ENCODE measurements around the gene CHD6. TPM values are rescaled to one million over a fixed set of nuclear protein-coding genes. Genes with fewer than 3 reads are reported as not detected.

The CHD6 gene
- polyA plus RNA-seq, 1 donor (not counting 4 experiments of a cell fraction or from before 2014, with no cell fraction given), result 6.8 TPM

DNA sequence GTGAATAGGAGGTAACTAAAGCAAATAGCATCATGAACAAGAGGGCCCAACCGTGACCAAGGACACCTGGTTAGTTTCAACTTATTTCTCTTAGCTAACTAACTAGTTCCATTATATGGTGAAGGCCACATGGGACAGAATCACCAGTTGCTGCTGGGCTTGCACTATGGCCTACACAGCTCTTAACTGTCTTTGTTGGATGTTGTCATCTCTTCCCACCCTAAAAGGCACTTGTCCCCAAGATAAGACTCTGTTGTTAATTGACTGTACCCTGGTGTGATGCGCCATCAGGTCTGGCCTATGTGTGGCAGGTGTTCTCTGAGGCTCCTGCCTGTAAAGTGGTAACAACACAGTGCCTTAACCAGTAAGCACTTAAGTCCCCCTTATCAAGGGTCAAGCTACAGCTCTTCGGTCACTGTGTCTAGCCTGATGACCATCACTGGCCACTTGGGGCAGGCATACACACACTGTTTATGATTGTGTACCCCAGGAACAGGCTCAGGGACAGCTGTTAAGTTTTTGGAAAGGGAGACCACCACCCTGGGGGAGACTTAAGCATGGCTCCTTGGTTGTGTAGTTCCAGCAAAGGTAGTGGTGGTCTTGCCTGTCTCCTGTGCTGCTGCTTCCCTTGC lies 51.2 kb downstream of the CHD6 start:
- H3K27ac ChIP-seq (ENCODE audit: control insufficient read depth, insufficient read depth, low read length), result no peak overlapping the region
- no peaks in the 10 kb centered on the region for H3K36me3 ChIP-seq (ENCODE audit: control insufficient read depth in 2 of 2, extremely low read depth in 1 of 2, insufficient read depth in 2 of 2, low read length in 2 of 2)
- H3K4me1 ChIP-seq (ENCODE audit: control insufficient read depth, extremely low read depth, insufficient read depth, low read length), result no peaks in the 10 kb centered on the region
- H3K4me3 ChIP-seq (ENCODE audit: control insufficient read depth in 2 of 3, extremely low read depth in 1 of 3, insufficient read depth in 2 of 3, low read depth in 1 of 3, low read length in 3 of 3), result no peak overlapping the region
- peaks cover 28% of the 10 kb centered on the region for H3K79me2 ChIP-seq (ENCODE audit: control insufficient read depth, insufficient read depth, low read length)
- no peaks in the 10 kb centered on the region for H4K20me1 ChIP-seq (ENCODE audit: control insufficient read depth, extremely low read depth, insufficient read depth, low read length)
- no peaks in the 10 kb centered on the region for H3K9me3 ChIP-seq (ENCODE audit: control insufficient read depth, low read depth, low read length)
- no peak overlapping the region for H3K4me2 ChIP-seq (ENCODE audit: control insufficient read depth, extremely low read depth, insufficient read depth, low read depth, low read length)
- no peak overlapping the region for H3K9ac ChIP-seq (ENCODE audit: control insufficient read depth, extremely low read depth, insufficient read depth, low read length)
- DNase-seq (ENCODE audit: low read depth, low spot score) (no peak), FAIRE-seq (no peak)
- no peak overlapping the region for H2AFZ ChIP-seq (ENCODE audit: control insufficient read depth, low read length)
- dilution Hi-C loops (cut with MboI; ENCODE audit: extremely low pct_ligation_motif_present, low sequenced_read_pairs), result no loop called here
- H3K9me1 ChIP-seq (ENCODE audit: control insufficient read depth, extremely low read depth, insufficient read depth, low read length), result no peaks in the 10 kb centered on the region
- TF ChIP-seq EZH2 (IDR thresholded peaks at IDR 0.05; ENCODE audit: low read length) (no peak), CTCF (optimal IDR thresholded peaks at IDR 0.05 in 1 of 3, IDR thresholded peaks at IDR 0.05 in 1 of 3, conservative IDR thresholded peaks at IDR 0.05 in 1 of 3; ENCODE audit: extremely low read depth in 1 of 3, insufficient read depth in 2 of 3, low read length in 3 of 3) (no peak)
- no peaks in the 10 kb centered on the region for H3K27me3 ChIP-seq (ENCODE audit: control insufficient read depth, extremely low read depth, insufficient read depth, low read length)

DNA sequence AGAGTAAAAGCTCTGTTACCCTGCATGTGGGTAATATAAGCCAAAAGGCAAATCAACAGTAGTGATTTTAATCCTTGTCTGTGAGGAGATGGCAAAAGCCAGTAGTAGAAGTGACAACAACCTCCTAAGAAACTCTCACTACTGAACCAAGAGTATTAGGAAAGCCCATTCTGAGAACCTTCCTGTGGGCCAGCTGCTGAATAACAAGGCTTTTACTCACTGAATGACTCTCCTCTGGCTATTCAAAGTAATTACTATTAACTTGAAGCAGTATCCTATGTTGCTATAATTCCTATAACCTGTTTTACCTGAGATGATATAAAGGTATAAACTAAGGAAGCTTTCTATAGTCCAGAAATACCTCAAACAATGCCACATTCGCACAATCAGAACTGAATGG lies 55.1 kb downstream of the CHD6 start:
- DNase-seq (ENCODE audit: low read depth, low spot score) (no peak), FAIRE-seq (no peak)
- Histone ChIP-seq H4K20me1 (ENCODE audit: control insufficient read depth, extremely low read depth, insufficient read depth, low read length) (no peaks in the 10 kb centered on the region), H2AFZ (ENCODE audit: control insufficient read depth, low read length) (no peak overlapping the region), H3K36me3 (ENCODE audit: control insufficient read depth in 2 of 2, extremely low read depth in 1 of 2, insufficient read depth in 2 of 2, low read length in 2 of 2) (no peaks in the 10 kb centered on the region), H3K4me1 (ENCODE audit: control insufficient read depth, extremely low read depth, insufficient read depth, low read length) (no peaks in the 10 kb centered on the region), H3K4me3 (ENCODE audit: control insufficient read depth in 2 of 3, extremely low read depth in 1 of 3, insufficient read depth in 2 of 3, low read depth in 1 of 3, low read length in 3 of 3) (no peak overlapping the region), H3K27ac (ENCODE audit: control insufficient read depth, insufficient read depth, low read length) (no peak overlapping the region), H3K27me3 (ENCODE audit: control insufficient read depth, extremely low read depth, insufficient read depth, low read length) (no peaks in the 10 kb centered on the region), H3K79me2 (ENCODE audit: control insufficient read depth, insufficient read depth, low read length) (peaks cover 18% of the 10 kb centered on the region), H3K9me1 (ENCODE audit: control insufficient read depth, extremely low read depth, insufficient read depth, low read length) (no peaks in the 10 kb centered on the region), H3K4me2 (ENCODE audit: control insufficient read depth, extremely low read depth, insufficient read depth, low read depth, low read length) (no peak overlapping the region), H3K9me3 (ENCODE audit: control insufficient read depth, low read depth, low read length) (no peaks in the 10 kb centered on the region), H3K9ac (ENCODE audit: control insufficient read depth, extremely low read depth, insufficient read depth, low read length) (no peak overlapping the region)
- dilution Hi-C loops (cut with MboI; ENCODE audit: extremely low pct_ligation_motif_present, low sequenced_read_pairs), result no loop called here
- TF ChIP-seq EZH2 (IDR thresholded peaks at IDR 0.05; ENCODE audit: low read length), result no peak
- no peak for TF ChIP-seq CTCF (optimal IDR thresholded peaks at IDR 0.05 in 1 of 3, IDR thresholded peaks at IDR 0.05 in 1 of 3, conservative IDR thresholded peaks at IDR 0.05 in 1 of 3; ENCODE audit: extremely low read depth in 1 of 3, insufficient read depth in 2 of 3, low read length in 3 of 3)

Measured in keratinocyte (primary cell).